SIG-M5 (cell line): ENCODE measurements around the gene S100A3.
A peak's percentile ranks its signal among the peaks of the same experiment; 100 is the strongest.

Experiments
- DNase-seq: peaks from one replicate; lab custom pipeline; 2025; lab: John Stamatoyannopoulos, UW

The S100A3 gene

DNA sequence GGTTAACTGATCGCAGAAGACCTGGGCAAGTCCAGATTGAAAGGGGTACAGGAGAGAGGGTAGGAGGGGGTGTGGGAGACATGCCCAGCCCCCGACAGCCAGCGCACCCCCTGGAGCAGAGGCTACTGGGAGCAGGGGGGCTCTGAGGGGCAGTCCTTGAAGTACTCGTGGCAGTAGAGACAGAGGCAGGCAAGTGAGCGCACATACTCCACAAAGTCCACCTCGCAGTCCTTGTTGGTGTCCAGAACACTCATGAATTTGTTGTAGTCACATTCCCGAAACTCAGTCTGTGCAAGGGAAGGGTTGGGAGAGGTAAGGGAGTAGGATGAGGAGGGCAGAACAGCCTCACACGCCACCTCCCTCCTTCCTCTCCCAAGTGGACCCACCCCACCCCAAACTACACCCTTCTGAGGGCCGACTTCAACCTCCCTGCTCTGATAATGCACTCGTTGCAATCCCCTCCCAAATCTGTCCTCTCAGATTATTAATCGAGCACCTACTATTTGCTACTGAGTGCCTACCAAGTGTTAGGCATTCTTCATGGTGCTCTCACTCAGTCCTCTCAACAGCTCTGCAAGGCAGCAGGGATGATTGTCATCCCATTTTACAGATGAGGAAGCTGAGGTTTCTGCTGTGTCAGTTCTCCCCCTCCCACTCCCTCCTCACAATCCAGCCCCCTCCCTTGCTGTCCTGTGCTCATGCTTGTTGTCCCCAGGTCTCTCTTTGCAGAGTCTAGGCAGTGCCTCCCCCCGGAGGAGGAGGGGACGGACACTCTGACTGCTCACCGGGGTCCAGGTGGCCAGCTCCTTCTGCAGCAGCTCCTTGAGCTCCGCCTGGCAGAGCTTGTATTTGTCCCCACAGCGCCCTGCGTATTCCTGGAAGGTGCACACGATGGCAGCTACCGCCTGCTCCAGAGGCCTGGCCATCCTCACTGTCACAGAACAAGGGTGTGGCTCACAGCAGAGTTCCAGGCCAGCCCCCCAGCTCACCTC, 1.2 kb downstream of the S100A3 start:
- no peak for DNase-seq

DNA sequence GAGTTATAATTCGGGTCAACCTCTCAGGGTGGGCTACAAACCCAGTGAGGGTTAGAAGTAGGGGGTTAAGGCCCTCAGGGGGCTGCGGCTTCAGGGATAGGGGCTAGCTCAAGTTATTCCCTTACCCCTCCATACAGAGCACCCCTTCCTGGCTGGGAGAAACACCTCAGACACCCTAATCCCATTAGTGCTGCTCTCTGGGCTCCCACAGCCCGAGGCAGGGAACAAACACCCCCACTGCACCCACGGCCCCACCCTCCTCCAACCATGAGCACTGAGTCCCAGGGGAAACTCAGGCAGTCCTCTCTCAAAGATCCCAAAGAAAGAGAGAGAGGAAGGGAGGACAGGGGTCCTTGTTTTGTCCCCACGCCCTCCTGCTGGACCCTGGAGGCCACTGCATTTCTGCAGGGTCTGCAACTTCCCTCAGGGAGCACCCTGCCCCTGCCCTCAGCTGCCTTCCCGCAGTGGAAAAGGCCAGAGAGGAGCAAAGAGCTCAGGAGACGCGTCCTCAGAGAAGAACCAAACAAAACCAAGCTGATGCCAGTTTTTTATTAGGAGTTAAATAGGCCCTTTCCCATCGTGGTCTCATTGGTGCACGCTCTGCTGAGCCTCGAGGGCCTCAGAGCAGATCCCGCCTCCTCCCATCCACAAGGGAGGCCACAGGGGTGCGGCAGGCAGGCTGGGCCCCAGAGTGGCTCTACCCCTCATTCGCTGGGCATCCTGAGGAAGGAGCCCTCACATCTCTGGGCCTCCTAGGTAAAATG, 2.1 kb downstream of the S100A3 start:
- no peak for DNase-seq

DNA sequence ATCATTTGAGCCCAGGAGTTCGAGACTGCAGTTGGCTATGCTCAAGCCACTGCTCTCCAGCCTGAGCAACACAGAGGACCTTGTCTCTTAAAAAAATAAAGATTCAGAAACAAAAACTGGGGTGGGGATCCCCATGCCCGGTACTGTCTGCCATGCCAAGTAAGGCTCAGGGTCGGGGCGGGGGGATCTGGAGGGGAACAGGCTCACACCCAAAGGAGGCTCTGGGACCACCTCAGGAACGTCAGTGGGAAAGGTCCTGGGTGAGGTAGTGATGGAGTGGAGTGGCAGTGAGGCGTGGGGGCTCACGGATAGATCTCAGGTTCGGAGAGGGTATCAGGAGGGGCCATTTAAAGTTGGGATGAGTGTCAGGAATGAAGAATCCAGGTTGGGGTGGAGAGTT, 2.7 kb downstream of the S100A3 start:
- no peak for DNase-seq

DNA sequence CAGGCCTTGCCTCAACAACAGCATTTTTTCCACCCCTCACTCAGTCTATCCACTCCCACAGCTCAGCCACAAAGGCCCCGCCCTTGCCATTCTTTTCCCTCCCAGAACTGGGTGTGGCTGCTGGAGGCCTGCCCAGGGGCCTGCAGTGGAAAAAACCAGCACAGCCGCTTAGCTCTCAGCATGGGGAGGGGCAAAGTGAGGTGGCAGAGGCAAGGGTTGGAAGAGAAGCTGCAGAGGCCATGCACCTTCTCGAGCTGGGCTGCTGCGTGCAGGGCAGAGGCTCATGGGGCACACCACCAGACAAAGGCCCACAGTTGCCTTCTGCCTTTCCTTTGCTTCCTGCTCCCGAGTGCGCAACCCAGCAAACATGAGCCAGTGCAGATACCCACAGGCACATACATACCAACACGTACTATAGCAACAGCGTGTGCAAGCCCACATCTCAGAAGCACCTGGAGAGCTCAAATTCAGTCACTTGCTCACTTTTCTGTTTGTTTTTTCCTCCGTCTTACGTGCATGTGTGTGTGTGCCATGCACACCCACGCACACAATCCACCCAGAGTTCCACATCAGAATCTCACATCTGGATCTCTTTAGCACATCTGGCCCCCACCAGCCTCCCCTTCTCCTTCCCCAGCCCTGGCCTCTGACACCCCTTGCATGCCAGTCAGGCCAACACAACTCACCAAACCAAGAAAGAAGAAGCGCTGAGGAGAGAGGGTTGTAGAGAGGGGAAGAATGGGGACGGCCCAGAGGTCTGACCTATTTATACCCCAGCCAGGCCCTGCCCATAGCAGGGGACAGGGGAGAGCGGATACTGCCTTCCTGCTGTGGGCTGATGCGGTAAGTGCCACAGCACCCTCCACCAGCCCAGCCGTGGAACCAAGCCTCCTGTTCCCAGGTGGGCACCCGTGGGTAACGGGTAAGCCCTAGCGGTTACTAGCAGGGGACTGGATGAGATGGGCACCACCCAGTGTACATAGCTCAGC, 3.7 kb downstream of the S100A3 start, which contains the start of gene S100A4:
S100A4 (minus strand) TSS at position 740 of the 989 bp plus-strand sequence. CDS start 1,012 bp downstream, outside the sequence.
- DNase-seq: peak; percentile 87

DNA sequence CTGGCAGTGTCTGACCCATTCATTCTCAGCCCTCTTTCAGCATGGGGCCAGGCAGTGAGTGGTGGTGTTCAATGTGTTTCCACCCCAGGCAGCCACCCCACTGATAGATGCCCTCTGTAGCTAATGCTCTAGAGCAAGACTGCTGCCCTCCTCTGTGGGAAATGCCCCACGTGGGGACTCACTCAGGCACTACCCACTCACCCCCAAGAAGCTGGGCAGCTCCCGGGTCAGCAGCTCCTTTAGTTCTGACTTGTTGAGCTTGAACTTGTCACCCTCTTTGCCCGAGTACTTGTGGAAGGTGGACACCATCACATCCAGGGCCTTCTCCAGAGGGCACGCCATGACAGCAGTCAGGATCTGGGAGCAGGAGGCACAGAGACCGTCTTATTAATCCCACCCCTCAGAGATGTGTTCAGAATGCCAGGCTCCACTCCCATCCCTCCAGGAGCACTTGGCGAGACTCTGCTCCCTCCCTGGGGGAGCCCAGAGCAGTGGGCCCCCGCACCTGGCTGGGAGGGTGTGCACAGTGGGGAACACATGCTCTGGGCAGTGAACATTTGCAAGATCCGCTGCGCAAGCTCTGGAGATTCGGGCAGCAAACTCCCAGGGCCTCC, 4.5 kb downstream of the S100A3 start:
- no peak for DNase-seq

DNA sequence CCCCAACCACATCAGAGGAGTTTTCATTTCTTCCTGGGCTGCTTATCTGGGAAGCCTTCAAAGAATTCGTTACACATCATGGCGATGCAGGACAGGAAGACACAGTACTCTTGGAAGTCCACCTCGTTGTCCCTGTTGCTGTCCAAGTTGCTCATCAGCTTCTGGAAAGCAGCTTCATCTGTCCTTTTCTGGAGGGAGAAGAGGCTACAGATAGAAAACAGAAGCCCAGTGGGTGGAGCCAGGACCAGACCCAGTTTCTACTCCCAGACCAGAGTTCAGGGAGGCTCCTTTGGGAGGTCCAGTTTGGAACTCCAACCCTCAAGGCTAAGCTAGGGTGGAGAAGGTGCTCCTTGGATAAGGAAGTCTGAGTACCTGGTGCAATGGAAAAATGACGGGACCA, 5.3 kb downstream of the S100A3 start:
- no peak for DNase-seq

DNA sequence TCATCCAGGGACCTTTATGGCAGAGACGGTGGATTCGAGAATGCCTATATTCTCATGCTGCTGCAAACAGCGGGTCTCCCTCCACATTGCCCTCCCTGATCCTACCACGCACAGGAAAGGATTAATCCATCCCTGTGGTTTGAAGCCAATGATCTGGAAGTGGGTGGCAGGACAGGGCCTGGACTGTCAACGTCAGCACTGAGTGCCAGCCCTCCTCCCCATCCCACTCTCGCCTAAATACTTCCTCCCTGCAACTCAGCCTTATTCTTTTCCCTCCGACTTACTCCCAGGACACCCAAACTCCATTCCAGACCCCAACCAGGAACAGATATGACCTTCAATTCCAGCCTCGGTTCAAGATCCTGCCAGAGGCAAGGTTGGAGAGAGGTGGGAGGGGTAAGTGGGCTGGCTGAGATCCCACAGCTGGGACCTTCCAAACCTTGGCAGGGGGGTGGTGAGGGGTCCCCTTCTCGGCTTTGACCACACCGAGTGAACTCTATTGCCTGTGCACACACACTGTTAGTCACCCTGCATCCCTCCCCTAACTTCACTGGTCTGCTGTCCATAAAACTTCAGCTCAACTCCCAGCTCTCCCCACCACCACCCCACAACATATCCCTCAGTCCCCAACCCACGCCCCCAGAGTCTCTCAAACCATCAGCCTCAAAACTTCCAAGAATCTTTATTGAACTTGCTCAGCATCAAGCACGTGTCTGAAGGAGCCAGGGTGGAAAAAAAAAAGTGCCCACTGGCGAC, 5.9 kb downstream of the S100A3 start:
- no peak for DNase-seq

DNA sequence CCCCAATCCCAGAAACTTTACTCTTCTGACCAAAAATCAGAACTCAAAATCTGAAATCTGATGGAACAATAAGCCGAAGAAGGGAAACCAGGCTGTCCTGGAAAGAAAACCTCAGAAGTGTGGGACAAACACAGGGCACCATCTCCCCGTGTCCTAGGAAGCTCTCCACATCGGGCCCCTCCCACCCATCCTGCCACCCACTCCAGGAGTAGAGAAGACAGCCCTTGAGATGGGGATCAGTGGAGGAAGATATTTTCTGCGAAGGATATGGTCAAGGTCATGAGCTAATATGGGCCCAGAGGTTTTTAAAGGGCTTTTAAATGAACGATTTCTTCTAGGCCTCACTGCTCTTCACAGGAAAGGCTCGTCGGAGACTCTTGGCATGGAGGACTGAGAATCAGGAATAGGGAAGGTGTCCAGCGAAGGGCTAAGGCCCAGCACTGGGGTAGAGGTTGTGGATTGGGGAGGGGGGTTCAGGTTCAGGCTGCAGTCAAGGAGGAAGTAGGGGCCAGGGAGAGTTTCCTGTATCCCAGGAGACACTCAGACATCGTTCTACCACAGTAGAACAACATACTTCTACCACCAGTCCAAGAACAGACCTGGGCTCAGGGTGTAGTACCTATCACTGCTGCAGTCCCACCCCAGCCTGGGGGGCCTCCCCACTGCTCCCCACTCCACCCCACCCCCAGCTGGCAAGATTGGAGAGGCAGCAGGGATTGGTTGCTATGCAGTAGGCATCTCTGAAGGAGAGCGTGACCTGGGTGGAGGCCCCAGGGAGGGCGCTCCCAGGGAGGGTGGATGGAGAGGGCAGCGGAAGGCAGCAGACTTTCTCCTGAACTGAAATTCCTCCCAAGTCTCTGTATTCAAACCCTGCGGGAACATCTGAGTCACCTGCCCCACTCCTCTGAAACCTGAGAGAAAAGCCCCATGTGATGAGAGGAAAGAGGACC, 7.1 kb downstream of the S100A3 start:
- DNase-seq: no peak

DNA sequence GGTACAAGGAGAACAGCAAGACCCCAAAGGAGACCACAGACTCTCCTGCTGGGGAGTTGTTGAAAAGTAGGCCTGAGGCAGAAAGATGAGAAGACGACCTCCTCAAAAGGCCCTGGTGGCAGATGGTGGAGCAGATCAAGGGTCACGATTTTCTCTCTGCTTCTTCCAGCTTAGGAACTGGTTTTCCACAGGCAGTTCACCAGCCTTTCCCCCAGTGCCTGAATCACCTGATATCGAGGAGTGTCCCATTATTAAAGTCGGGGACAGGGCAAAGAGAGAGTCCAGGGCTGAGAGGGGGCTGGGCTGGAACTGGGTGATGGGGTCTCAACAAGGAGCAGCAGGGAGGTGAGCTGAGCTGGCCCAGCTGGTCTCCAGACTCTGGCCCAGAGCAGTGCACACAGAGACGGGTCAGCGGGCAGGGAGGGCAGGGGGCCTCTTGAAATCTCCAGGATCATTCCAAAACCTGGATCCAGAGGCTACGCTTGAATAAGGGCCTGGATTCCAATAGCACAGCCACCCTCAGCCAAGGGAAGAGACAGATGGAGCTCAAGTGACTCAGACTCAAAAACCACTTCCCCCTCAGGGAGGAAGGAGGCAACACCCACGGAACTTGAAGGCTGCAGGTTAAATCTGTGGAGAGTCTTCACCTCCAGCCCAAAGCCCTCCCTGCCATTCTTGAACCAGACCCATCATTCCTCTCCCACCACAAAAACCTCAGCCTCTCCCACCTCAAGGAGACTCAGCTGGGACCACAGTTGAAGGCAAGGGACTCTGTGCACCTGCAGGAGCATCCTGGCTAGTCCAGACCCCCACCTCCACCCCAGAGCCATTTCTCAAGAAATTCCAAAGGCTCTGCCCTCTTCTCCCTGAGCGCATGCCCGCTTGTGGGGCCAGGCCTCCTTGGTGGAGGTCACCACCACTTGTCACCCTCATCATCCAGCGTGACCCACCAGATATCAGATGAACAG, 8.4 kb downstream of the S100A3 start, which contains the start of gene S100A5:
S100A5 (minus strand) TSS at position 541 of the 968 bp plus-strand sequence. CDS start 743 bp downstream, outside the sequence.
- no peak for DNase-seq

DNA sequence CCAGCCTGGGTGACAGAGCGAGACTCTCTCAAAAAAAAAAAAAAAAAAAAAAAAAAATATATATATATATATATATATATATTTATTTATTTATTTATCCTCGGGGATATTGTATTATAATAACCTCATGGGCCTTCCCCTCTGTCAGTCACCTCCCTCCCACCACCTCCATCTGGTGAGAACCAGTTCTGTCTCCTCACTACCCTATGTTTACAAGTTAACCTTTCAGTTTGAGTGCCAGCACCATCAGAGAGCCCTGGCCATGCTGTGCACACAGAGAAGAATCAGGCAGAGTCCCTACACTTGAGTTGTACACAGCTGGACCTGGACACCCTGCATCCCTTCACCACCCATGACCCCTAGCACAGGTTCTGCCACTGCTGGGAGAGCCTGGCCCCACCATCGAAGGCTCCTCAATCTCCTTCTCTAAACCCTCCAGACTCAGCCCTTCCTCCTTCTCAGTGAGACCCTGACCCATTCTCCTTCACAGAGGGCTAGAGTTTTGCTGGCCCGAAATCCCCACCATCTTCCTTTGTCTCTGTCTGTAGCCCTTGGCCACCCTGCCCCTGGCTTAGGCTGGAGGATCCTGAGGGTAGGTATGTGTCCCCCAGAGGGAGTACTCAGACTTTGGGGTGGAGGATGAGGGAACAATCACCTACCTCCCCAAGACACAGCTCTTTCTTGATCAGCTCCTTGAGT, 9.5 kb downstream of the S100A3 start:
- DNase-seq: no peak

DNA sequence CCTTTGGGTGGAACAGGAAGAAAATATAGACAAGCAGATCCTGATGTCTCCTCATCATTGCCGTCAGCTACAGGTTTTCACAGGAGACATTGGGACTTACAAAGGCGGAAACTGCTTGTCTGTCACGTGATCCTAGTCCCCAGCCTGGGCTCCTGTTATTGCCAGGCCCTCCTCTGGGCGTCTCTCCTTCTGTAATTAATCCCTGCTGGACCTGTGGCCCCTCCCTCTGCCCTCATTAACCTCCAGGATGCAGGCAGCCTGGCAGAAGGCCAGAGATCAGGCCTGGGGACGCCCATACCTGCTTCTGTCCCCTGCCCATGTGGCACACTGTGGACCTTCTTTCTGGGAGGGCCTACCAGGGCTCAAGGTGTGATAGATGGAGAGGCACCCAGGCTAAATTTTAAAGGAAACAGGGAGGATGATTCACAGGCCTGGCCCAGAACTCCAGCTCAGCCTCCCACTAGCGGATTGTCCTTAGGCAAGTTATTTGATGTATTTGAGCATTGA, 10.7 kb downstream of the S100A3 start:
- no peak for DNase-seq

DNA sequence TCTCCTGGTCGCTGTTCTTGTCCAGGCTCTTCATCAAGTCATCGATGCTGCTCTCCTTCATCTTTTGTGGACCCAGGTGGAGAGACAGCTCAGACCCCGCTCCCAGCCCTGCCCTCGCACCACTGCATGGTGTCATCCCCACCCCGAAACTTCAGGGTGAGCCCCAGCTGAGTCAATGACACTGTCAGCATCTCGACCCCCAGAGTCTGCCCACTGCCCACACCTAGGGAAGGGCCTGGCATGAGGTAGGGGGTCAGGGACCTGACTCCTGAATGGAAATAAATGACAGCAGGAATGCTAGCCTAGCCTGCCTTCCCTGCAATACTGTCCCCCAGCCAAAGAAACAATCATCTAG, 11.7 kb downstream of the S100A3 start:
- DNase-seq: no peak

DNA sequence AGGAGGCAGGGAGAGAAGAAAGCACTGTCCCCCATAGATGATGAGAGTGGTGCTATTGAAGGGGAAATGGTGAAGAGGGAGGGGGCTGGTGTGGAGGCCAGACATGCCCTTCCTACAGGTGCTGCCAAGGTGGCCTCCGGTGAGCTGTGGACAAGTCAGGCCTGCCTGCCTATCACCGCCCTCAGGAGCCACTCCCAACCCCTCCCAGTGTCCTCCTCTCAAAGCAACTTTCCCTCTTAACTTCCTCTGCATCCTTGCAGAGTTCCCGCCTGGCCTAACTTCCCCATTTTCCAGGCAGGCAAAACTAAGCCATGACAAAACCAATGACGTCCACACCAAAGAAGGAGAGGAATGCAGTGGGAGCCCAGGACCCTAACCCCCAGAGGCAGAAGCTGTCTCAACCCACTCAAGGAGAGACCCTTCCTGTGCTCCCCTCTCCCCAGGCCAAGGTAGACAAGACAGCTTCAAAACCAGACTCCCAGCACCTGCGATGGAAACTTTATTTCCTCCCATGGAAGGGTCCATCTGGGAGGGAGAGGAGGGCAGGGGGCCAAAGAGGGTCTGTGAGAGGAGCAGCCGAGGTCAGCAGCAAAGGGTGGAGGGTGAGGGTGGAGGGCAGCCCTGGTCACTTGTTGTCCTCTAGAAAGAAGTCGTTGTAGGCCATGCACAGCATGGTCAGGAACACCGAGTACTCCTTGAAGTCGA, 12.2 kb downstream of the S100A3 start:
- DNase-seq: no peak

DNA sequence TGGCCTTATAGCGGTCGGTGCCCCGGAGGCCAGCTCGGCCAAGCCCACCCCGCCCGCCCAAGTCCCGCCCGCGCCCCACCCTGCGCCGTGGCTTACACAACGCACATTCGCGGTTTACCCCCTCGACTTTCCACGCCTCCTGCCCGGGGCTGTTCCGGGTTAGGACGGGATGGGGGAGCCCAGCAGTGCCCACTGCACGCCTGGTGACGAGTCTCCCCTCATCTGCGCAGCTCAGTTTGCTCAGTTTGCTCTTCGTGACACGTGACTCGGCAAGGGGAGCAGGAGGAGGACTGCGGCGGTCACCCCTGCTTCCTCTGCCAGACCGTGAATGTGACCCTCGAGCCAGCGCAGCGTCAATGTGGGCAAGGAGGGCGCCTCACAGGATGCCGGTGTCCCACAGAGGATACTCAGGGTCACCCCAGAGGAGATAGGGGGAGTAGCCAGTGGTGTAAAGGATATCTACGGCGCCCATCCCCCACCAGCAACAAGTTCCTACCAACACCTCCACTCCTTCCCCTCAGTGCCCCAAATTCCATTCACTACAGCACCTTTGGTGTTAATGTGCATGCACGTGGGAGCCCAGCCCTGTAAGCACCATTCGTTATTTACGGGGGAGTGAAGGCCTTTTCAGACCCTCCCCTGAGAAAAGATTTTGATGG, 12.9 kb downstream of the S100A3 start:
- no peak for DNase-seq

DNA sequence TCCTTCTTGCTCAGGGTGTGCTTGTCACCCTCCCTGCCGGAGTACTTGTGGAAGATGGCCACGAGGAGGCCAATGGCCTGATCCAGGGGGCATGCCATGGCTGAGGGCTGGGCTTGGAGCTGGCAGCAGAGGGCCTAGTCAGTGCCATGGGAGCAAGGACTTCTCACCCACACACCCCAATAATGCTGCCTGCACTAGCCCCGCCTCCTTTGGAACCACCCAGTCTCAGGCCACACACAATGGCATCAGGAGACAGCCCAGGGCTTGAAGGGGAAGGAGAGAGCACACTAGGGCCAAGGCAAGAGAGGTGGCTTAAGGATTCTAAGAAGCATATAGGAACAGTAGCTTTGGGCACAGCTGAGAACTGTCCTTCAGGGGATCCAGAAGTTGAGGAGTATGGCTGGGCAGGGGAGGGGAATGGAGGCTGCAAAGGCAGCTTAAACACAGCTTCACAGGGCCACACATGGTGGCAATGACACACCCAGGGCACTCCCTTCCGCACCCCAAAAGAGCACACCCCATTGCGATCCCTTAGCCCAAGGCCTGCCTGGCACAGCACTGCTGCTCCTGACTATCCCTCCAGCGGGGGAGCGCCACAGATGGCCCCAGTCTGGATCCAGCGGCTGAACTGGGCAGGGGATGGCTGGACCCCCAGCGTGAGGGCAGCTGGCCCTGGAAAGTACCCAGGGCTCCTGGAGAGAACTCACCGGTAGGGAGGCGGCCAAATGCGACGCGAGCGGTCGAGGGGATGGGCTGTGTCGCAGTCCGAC, 13.6 kb downstream of the S100A3 start, which contains the start of gene S100A6:
S100A6 (minus strand) TSS at position 750 of the 770 bp plus-strand sequence; CDS start at position 98, 652 bp downstream.
- no peak for DNase-seq
